ENCODE measurements around the gene CHST15.

DNA sequence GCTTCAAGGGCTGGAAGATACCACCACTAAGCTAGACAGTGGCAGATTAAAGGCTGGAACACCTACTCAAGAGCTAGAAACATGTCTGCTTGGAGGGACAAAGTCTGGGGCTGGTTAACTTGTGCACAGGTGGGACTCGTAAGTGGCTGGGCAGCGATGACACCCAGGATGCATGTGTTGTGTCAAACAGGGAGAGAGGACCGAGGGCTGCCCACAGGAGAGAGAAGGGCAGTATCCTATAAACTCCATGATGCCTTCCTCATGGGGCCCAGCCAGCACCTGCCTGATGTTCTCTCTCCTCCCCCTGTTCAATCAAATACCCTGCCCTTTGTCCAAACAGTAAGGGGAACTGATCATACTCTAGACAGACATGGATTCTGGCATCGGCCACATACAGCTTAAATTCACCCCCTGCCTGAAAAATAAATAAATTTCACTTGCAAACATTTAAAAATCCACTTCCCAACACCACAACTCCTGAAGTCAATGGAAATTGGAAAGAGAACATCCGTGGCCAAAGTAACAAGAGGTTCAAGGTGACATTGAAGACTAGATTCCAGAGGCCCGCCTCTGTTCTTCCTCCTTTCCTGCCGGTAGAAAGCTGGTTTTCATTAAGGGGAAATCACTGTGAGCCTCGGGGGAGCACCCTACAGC lies 50.6 kb downstream of the CHST15 start:
- TF ChIP-seq POLR2A (IDR thresholded peaks at IDR 0.05): no peak
- TF ChIP-seq CTCF (IDR thresholded peaks at IDR 0.05): no peak
- no peak for TF ChIP-seq POLR2AphosphoS5 (IDR thresholded peaks at IDR 0.05; ENCODE audit: insufficient read depth in 1 of 2, low read depth in 1 of 2)

Measured in vagina (tissue), 2 donors.